Stimulated activated CD4-positive, alpha-beta T cell treated with anti-CD3 and anti-CD28 coated beads, Interleukin-15, amount 100 ng/mL, for 1 hour (primary cell): ENCODE measurements around the gene PDCD10.

ENCODE experiments used
- DNase-seq, 2 donors: peaks; one replicate each; pipeline ENCODE4 v3.0.0-alpha.2; 2020; ENCODE audit warnings: low read depth in 1 of 2, low spot score in 1 of 2

PDCD10 gene

DNA sequence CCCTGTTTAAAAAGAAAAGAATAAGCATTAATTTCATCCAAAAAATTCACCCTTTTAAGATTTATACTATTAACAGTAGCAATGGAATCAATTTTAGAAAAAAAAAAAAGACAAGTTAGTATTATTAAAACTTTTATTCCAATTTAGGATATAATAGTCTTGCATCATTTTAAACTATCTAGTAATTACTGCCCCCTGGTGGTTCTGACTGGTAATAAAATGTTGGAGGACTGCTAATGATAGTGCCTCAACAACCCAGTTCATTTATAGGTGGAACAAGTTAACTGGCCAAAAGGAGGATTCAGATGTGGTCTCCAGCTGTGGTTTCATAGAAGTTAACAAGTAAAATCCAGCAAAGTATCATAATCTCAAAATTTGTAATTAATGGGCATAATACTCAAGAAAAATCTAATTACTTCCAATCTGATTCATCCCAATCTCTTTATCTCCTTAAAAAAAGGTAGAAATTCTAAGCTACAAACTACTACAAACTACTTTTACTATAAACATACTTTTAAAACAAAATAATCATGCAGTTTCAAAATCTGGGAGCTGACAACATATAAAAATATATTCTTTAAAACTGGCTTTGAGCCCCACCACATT is 50.2 kb downstream of the PDCD10 start:
- no peak for DNase-seq

DNA sequence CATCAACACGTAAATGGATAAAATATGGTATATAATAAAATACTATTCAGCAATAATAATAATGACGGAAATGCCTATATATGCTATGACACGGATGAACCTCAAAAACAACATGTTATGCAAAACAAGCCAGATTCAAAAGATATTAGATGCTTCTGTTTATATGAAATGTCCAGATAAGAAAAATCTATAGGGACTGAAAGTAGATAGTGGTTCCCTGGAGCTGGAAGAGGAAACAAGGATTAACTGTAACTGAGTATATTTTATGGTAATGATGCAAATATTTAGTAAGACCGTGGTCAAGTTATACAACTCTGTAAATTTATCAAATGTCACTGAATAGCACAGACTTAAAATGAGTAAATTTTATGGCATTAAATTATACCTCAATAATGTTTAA is 55.2 kb downstream of the PDCD10 start:
- no peak for DNase-seq

DNA sequence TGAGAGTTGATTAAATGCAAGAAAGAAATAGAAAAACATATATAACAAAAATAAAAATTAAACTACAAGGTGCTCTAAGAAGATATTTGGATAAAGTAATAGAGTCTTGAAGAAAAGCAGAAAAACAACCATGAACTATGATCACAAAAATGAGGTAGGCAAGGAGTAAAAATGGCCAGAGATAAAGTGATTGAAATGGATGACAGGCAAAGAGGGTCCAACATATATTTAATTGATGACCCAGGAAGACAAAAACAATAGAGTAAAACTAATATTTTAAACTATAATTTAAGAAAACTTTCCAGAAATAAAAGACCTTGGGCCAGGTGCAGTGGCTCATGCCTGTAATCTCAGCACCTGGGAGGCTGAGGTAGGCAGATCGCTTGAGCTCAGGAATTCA is 58.8 kb downstream of the PDCD10 start:
- no peak for DNase-seq

DNA sequence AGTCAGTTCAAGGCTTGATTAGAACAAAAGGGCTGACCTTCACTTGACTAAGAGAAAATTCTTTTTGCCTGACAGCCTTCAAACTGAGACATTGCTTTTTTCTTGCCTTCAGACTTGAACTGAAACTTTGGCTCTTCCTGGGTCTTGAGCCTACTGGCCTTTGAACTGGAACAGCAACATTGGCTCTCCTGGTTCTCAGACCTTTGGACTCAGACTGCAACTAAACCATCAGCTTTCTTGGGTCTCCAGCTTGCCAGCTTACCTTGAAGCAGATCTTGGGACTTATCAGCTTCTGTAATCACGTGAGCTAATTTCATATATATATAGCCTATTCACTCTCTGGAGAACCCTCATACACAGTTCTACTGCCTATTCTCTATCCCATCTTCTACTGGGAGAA is 61.5 kb downstream of the PDCD10 start:
- DNase-seq, result no peak

DNA sequence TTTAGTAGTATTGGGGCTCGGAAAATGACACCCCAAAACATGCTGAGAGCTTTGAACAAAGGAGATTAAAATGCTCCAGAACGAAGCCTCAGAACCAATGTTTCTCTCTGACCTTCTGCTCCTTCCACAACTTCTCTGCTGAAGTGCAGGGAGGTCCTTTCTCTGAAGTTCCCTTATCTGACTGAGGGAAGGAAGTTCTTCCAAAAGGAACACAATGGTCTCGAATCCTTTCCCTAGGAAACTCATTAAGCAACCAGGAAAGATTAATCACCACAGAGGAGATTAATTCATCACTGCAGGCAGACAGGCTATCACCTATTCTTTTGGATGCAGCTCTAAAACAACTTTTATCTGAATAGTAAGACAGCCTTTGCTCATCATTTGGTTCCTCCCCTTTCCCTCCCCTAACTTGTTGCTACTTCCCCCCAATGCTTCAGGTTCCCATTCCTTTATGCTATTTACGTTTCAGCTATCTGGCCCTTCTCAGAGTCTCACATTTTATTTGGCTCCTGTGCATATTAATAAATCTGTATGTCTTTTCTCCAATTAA is 62.7 kb downstream of the PDCD10 start:
- no peak for DNase-seq

DNA sequence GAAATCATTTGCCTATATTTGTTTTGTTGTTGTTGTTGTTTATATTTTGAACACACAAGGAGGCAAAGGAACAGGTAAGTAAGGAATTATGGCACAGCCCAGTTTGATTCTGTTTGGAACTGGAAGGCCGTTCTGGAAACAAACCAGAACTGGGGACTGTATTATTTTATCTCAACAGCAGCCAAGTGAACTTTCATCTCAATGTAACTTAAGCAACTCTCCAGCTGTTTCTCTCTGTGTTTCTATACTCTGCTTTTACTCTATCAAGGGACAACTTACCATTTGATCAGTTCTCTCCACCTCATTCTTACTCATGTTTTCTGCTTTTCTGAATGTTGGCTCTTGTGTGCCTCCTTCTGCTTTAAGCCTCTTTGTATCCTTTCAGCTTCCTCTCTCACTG is 65.0 kb downstream of the PDCD10 start:
- DNase-seq, result no peak

DNA sequence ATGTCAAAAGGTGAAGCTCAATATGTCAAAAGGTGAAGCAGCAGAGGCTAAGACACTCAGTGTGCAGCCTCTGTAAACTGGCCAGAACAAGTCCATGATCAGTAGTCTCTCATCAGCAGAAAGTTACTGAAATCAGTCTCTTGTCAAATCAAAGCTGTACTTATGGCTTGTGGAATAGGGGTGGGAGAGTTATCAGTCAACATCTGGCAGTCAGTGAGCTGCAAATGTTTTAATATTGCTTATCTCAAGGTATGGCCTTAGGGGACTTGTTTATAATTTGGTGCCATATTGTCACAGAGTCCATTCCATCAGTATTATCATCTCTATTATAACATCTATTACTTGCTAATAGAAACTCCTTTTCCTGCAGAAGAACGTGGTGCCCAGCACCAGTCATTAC is 66.0 kb downstream of the PDCD10 start:
- DNase-seq, result no peak

DNA sequence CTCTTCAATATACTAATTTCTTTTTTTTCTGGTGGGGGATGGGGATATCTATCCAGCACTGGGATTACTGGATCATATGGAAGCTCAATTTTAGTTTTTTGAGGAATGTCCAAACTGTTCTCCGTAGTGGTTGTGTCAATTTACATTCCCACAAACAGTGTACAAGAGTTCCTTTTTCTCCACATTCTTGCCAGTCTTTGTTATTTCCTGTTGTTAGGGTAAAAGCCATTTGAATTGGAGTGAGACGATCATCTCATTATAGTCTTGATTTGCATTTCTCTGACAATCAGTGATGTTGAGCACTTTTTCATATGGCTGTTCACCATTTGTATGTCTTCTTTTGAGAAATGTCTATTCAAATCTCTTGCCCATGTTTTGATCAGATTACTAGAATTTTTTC is 68.1 kb downstream of the PDCD10 start:
- DNase-seq, result no peak

DNA sequence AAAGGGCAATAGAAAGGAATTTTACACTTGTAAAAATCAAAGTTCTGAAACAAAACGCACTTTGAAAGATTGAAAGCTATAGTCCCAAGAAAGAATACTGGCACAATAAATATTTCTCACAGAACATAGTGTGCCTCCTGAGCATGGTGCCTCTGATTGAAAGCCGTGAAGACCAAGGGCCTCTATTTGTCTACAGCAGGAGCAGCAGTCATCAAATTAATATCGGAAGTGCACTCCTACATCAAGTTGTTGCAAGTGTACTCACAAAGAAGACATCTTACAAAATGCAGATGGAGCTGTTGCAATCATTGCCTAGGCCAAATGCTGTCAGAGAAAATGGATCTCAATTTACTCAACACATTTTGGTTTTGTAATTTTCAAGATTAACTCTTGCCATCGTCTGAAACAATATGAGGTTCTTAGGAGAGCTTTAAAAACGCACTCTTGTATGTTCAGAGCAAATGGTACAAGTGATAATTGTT is 71.7 kb downstream of the PDCD10 start:
- DNase-seq, result no peak

DNA sequence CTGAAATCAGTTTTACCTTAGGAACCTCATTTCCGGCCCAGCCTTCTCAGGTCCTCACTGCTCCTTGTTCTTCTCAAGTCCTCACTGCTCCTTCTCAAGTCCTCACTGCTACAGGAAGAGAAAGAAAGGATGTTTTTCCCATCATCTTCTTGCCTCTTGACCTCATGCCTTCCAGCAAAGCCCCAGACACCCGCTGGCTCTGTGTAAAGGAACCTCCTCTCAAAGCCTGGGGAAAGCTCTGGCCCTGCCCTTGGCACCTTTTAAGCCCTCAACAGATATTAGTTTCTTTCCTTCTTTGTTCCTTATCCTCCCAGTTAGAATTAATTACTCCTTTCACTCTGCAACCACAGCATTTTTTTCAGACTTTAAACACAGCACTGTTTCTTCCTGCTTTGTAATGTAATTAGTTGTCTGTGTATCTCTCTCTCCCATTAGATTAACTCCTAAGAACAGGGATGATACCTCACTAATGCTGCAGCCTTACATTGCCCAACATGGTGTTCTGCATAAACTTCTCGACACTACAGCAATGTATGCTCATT is 76.9 kb downstream of the PDCD10 start:
- no peak for DNase-seq

DNA sequence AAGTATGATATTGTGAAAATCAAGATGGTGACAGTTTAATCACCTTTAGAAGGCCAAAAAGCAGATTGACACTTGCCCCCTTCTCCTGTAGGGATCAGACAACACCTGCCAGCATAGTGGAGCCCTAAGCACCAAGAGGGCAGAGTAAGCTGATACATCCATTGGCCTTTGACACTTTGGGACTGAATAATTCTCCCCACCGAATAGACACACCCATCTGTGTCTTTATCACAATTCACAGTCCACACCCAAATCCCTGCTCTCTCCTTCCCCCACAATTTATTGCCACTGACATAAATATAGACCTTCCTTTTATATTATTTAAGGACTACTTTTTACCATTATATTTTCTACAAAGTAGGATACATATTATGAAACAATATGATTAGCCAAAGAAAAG is 77.9 kb downstream of the PDCD10 start:
- DNase-seq, result no peak

DNA sequence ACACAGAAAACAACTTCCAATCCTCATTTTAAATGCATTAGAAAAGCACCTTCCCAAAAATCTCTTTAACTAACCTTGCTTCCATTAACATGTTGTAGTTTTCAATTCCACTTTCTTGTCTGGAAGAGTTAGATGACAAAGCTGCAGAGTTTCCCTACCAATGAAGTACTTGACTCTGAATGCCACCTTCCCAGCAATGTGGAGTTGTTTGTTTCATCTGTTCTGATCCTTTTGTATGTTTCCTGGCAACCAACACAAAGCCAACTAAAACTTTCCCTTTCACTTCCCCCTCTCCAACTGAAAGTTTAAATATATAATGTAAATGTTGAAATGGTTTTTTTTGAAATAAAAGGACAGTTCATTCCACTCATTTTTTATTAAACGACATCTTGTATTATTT is 80.9 kb downstream of the PDCD10 start, which contains the start of gene WDR49:
Gene WDR49, minus strand, starts transcription at position 183 of the 400 bp plus-strand sequence. CDS start 517 bp downstream, outside the sequence.
- no peak for DNase-seq

DNA sequence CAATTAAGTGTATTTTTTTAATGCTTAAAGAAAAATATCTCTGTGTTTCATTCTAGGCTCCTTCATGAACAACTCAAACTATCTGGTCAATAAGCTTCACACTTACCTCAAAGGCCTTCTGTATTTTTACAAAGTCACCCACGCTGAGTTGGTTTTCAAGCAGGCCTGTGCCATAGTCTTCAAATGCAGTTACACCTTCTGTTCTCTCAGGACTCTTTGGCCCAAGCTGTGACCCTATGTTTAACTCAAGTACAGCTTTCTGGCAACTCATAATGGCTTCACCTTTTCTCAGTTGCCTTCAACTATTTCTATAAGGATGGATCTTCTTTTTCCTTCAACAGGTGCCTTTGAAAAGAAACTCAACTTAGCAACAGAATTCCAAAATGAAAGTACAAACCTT is 81.5 kb downstream of the PDCD10 start:
- DNase-seq, result no peak

DNA sequence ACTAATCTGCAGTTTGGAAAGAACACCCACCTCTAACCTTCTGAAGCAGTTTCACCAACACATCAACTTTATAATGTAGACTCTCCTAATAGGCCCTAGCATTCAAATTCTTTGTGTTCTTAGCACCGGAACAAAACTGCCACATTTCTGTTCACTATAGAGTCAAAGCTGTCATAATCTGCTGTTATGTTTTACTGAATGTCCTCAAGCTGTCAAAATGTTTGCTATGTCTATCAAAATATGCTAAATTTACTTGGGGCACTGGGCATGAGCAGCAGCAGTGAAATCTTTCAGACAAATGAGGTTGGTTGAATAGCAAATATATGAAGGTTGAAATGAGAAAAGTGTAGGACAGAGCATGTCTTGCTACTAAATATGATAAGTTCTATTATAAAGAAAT is 82.9 kb downstream of the PDCD10 start:
- DNase-seq, result no peak

DNA sequence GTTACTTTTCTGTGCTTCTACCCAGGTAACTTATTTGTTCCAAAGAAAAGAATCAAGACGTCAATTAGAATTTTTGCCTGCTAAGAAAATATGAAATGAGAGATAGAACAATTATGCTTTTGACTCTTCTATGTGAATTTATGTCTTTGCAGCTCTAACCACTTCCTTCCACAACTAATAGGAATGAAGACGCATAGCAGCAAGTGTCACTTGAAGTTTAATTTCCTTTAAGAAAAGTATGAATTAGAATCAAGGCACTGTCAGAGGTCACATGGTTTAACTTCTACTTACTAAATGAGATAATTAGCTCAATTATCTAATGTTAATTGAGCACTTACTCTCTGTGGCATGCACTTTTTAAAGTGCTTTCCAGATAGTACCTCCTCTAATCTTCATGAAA is 84.2 kb downstream of the PDCD10 start:
- no peak for DNase-seq

DNA sequence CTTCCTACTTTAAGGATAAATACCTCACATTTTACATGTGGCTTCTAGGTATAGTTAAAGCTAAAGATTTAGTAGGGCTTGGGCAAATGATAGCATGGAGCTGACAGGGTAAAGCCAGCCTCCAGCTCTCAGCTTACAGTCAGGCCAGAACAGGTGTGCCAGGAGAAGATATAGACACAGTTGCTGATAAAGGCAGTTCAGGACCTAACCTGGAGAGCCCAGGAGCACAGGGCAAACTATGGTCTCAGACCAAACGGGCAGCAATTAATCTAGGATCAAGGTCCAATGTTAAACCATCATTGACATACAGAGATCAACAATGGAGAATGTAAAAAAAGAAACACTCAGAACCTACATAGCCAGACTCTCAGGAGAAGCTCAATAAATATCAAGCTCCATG is 84.9 kb downstream of the PDCD10 start:
- DNase-seq, result no peak

DNA sequence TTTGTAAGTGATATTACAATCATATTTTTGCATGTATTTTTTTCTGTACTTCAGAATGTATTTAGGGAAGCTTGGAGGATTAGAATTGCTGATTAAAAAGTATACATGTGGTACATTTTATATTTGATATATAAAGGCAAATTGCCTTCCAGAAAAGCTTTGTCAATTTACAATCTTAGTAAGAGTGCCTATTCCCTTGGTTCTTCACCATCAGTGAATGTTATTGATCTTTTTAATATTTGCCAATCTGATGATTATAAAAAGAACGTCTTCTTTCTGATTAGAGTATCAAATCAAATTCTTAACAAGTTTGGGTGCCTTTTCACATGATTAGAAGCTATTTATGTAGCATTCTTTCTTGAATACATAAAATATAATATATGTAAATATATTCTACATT is 90.1 kb downstream of the PDCD10 start:
- DNase-seq, result no peak
